Astrocyte of the cerebellum (primary cell): ENCODE measurements around the gene IL26.

Experiments
- DNase-seq: peaks from one replicate; pipeline ENCODE4 v3.0.0-alpha.2; 2011; ENCODE audit warnings: low read depth
- H3K4me3 ChIP-seq: 2 replicates; pipeline ENCODE4 v1.5.1; 2011; ENCODE audit warnings: mild to moderate bottlenecking, low read depth, low read length, moderate library complexity
- CTCF ChIP-seq: IDR thresholded peaks from 2 replicates; pipeline ENCODE4 v1.5.1; 2012; ENCODE audit warnings: low read length, low read depth, moderate library complexity, mild to moderate bottlenecking; ENCODE audit errors: missing control alignments
- in situ Hi-C: cut with HindIII; loops from 2 replicates; pipeline ENCODE4 v1.10.0; 2017; ENCODE audit warnings: low sequenced_read_pairs

IL26 gene

GRCh38 chr12:68199127-68199526 lies 26.5 kb downstream of the IL26 start:
- DNase-seq, result no peak
- H3K4me3 ChIP-seq, result no peak overlapping the region
- in situ Hi-C loops, result no loop called here
- TF ChIP-seq CTCF, result no peak

GRCh38 chr12:68198507-68199086 lies 27.0 kb downstream of the IL26 start:
- DNase-seq, result no peak
- TF ChIP-seq CTCF, result no peak
- in situ Hi-C loops, result no loop called here
- no peak overlapping the region for H3K4me3 ChIP-seq

- no peak for DNase-seq
- in situ Hi-C loops, result no loop called here
- no peak overlapping the region for H3K4me3 ChIP-seq
- TF ChIP-seq CTCF, result no peak
Measured at GRCh38 chr12:68190301-68190700, 35.3 kb downstream of the IL26 start.

- H3K4me3 ChIP-seq, result no peak overlapping the region
- in situ Hi-C loops, result no loop called here
- DNase-seq, result peak; percentile 78
- TF ChIP-seq CTCF, result no peak
Measured at GRCh38 chr12:68189821-68190242, 35.8 kb downstream of the IL26 start.

GRCh38 chr12:68185598-68185997 lies 40.0 kb downstream of the IL26 start:
- in situ Hi-C loops, result no loop called here
- no peak for DNase-seq
- H3K4me3 ChIP-seq, result no peak overlapping the region
- no peak for TF ChIP-seq CTCF

GRCh38 chr12:68180792-68181744 lies 44.5 kb downstream of the IL26 start:
- DNase-seq, result no peak
- no peak for TF ChIP-seq CTCF
- in situ Hi-C loops, result no loop called here
- no peak overlapping the region for H3K4me3 ChIP-seq
